ENCODE results near the gene TMEM151B. TPM values are rescaled to one million over a fixed set of nuclear protein-coding genes. Genes with fewer than 3 reads are reported as not detected.

Gene TMEM151B
- total and polyA plus RNA-seq, 2 of the 4 experiments (the other 2 are of a cell fraction) = not detected

DNA sequence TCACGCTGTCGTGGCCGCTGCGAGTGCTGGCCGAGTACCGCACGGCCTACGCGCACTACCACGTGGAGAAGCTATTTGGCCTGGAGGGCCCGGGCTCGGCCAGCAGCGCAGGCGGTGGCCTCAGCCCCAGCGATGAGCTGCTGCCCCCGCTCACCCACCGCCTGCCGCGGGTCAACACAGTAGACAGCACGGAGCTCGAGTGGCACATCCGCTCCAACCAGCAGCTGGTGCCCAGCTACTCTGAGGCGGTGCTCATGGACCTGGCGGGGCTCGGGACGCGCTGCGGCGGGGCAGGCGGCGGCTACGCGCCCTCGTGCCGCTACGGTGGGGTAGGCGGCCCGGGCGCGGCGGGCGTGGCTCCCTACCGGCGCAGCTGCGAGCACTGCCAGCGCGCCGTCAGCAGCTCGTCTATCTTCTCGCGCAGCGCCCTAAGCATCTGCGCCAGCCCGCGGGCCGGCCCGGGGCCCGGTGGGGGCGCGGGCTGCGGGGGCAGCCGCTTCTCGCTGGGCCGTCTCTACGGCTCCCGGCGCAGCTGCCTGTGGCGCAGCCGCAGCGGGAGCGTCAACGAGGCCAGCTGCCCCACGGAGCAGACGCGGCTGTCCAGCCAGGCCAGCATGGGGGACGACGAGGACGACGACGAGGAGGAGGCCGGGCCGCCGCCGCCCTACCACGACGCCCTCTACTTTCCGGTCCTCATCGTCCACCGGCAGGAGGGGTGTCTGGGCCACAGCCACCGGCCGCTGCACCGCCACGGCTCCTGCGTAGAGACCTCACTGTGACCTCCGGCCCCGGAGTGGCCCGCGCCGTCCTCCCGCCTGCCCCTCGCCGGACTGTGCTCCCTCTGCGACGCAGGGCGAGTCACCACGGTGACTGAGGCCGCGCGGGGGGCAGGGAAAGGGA, 5.7 kb downstream of the TMEM151B start:
- Histone ChIP-seq H4K91ac (ENCODE audit: insufficient read depth, low read depth, low read length) (no peak overlapping the region), H2AK5ac (ENCODE audit: low read depth, low read length) (no peak overlapping the region), H3K79me1 (ENCODE audit: low read depth in 1 of 2, low read length in 2 of 2) (no peaks in the 10 kb centered on the region), H3K36me3 (ENCODE audit: control insufficient read depth, insufficient read depth, low read length) (no peaks in the 10 kb centered on the region), H3K27ac (ENCODE audit: insufficient read depth, low read length) (no peak overlapping the region), H2BK5ac (ENCODE audit: low read depth, low read length, poor library complexity, severe bottlenecking) (no peak overlapping the region), H3K27me3 (ENCODE audit: control insufficient read depth, insufficient read depth, low read length) (peaks cover 78% of the 10 kb centered on the region), H3K56ac (ENCODE audit: extremely low read depth, insufficient read depth, low read length) (no peak overlapping the region), H3K9me3 (ENCODE audit: control insufficient read depth, insufficient read depth, low read length) (no peaks in the 10 kb centered on the region), H3K18ac (ENCODE audit: low read depth, low read length) (no peak overlapping the region), H2AFZ (replicated peaks; ENCODE audit: low read length, poor library complexity) (peak overlapping the region; percentile 76), H3K9ac (ENCODE audit: low read depth, low read length) (no peak overlapping the region), H3K14ac (replicated peaks; ENCODE audit: low read depth, low read length) (no peak overlapping the region), H2AK9ac (replicated peaks; ENCODE audit: low read depth, low read length, poor library complexity) (no peak overlapping the region), H4K20me1 (ENCODE audit: insufficient read depth, low read length) (no peaks in the 10 kb centered on the region), H3K4me3 (ENCODE audit: insufficient read depth, low read depth, low read length) (no peak overlapping the region), H2BK15ac (ENCODE audit: low read depth, low read length) (no peak overlapping the region), H3K9me1 (ENCODE audit: insufficient read depth, low read length) (peaks cover 4% of the 10 kb centered on the region; the same call in 1 of the 2 replicates), H4K5ac (ENCODE audit: low read depth, low read length) (no peak overlapping the region), H2BK20ac (ENCODE audit: low read depth, low read length) (no peak overlapping the region), H3K4me1 (ENCODE audit: control insufficient read depth, insufficient read depth, low read length) (no peaks in the 10 kb centered on the region), H2BK120ac (ENCODE audit: low read depth, low read length) (no peak overlapping the region), H4K8ac (ENCODE audit: low read depth in 2 of 2, low read length in 2 of 2) (no peak overlapping the region), H3K4ac (ENCODE audit: low read depth, low read length) (no peak overlapping the region), H3K4me2 (ENCODE audit: low read depth, low read length) (peak overlapping the region; percentile 27; the same call in 1 of the 2 replicates), H3K23ac (ENCODE audit: low read depth, low read length) (no peak overlapping the region)
- in situ Hi-C loops (cut with MboI; ENCODE audit: low sequenced_read_pairs) (no loop called here), intact Hi-C loops (cut with micrococcal nuclease) (no loop called here), dilution Hi-C loops (cut with HindIII; ENCODE audit: low sequenced_read_pairs, unreplicated experiment) (no loop called here)
- ATAC-seq (ENCODE audit: low read depth) = peak; percentile 61
- no peak for DNase-seq
- ChIA-PET POLR2A (ENCODE audit: unreplicated experiment) (interaction anchor here (0.6 to 0.7 kb wide), 2 partner anchors 86 to 191 kb away, joined by 4 to 11 read pairs; no protein-coding TSS in a partner anchor), CTCF (no interaction called here)
- no TSS peak for BruUV-seq (replicated peaks)
- TF ChIP-seq MAZ (IDR thresholded peaks at IDR 0.05; ENCODE audit: borderline replicate concordance, low read depth, low read length) = no peak
- TF ChIP-seq, protein P1, sequence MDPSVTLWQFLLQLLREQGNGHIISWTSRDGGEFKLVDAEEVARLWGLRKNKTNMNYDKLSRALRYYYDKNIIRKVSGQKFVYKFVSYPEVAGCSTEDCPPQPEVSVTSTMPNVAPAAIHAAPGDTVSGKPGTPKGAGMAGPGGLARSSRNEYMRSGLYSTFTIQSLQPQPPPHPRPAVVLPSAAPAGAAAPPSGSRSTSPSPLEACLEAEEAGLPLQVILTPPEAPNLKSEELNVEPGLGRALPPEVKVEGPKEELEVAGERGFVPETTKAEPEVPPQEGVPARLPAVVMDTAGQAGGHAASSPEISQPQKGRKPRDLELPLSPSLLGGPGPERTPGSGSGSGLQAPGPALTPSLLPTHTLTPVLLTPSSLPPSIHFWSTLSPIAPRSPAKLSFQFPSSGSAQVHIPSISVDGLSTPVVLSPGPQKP (IDR thresholded peaks at IDR 0.05; ENCODE audit: borderline replicate concordance, low read depth, low read length) = no peak
- no peak for TF ChIP-seq SMC3 (IDR thresholded peaks at IDR 0.05; ENCODE audit: low read depth, low read length)
- TF ChIP-seq RAD21 (IDR thresholded peaks at IDR 0.05; ENCODE audit: low read length) = no peak
- TF ChIP-seq POLR2A (IDR thresholded peaks at IDR 0.05; ENCODE audit: low read depth, low read length) = no peak
- no peak for TF ChIP-seq NFE2L2 (IDR thresholded peaks at IDR 0.05; ENCODE audit: low read depth, low read length)
- no peak for TF ChIP-seq MAFK (IDR thresholded peaks at IDR 0.05; ENCODE audit: low read depth, low read length)
- 22% methylated on average over 16 of the region's 109 CpGs; no CpG with 5 or more reads in 1 of the 2 experiments for WGBS, 2 experiments (ENCODE audit: extremely low coverage in 2 of 2, insufficient read length in 1 of 2)
